ENCODE results near the gene CYP8B1.

DNA sequence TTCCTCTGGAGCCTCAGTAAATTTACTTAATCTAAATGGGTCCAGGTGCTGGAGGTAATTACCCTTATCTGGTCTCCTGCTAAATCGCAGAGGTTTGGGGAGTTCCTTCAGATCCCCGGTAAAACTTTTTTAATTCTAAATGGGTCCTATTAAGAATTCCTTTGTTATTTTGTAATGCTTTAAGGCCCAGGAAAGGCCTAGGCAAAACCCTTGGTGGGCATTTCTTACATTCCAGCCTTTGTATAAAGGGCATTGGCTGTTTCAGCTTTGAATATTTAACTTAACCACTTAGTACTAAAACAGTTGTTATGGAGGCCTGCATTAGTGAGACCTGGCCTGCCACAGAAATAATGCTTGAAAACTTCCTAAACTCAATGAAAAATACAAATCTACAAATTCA lies 15.4 kb upstream of the CYP8B1 start:
- TF ChIP-seq POLR2AphosphoS5 (IDR thresholded peaks at IDR 0.05; ENCODE audit: borderline replicate concordance, low read depth, low read length) = no peak
- TF ChIP-seq EZH2 (IDR thresholded peaks at IDR 0.05) = no peak

All from SK-N-MC (cell line).